Right kidney (tissue), 9 donors: ENCODE measurements around the gene NAA60.

Experiments
- DNase-seq: peaks from one replicate; pipeline ENCODE4 v3.0.0-alpha.2; 2016
- long read RNA-seq, 8 donors: transcript quantifications; one replicate each; lab custom pipeline, GENCODE V29; 2026

The NAA60 gene
- long read RNA-seq, donor 1, transcript NAA60-238 (5 exons, 3,899 nt): major isoform, 16 of 24 reads
- long read RNA-seq, donor 1, partial matches to known transcripts: 0 of 24 reads
- long read RNA-seq, donor 1, other reads (novel, unspliced or antisense): 0 of 24 reads
- long read RNA-seq, donor 2, transcript NAA60-238 (5 exons, 3,899 nt): major isoform, 19 of 43 reads
- long read RNA-seq, donor 2, partial matches to known transcripts: 15 of 43 reads
- long read RNA-seq, donor 2, other reads (novel, unspliced or antisense): 0 of 43 reads
- long read RNA-seq, donor 3, transcript NAA60-238 (5 exons, 3,899 nt): major isoform, 21 of 28 reads
- long read RNA-seq, donor 3, partial matches to known transcripts: 0 of 28 reads
- long read RNA-seq, donor 3, other reads (novel, unspliced or antisense): 0 of 28 reads
- long read RNA-seq, donor 4, transcript NAA60-229 (7 exons, 2,531 nt): minor isoform, 5 of 37 reads
- long read RNA-seq, donor 4, transcript NAA60-238 (5 exons, 3,899 nt): major isoform, 17 of 37 reads
- long read RNA-seq, donor 4, transcript NAA60-211 (3 exons, 555 nt): minor isoform, 5 of 37 reads
- long read RNA-seq, donor 4, partial matches to known transcripts: 5 of 37 reads
- long read RNA-seq, donor 4, other reads (novel, unspliced or antisense): 0 of 37 reads
- long read RNA-seq, donor 5, transcript NAA60-238 (5 exons, 3,899 nt): major isoform, 9 of 22 reads
- long read RNA-seq, donor 5, partial matches to known transcripts: 0 of 22 reads
- long read RNA-seq, donor 5, other reads (novel, unspliced or antisense): 0 of 22 reads
- long read RNA-seq, donor 6, transcript NAA60-238 (5 exons, 3,899 nt): major isoform, 30 of 52 reads
- long read RNA-seq, donor 6, transcript NAA60-234 (2 exons, 578 nt): minor isoform, 5 of 52 reads
- long read RNA-seq, donor 6, transcript NAA60-211 (3 exons, 555 nt): minor isoform, 5 of 52 reads
- long read RNA-seq, donor 6, transcript NAA60-229 (7 exons, 2,531 nt): minor isoform, 5 of 52 reads
- long read RNA-seq, donor 6, partial matches to known transcripts: 0 of 52 reads
- long read RNA-seq, donor 6, other reads (novel, unspliced or antisense): 0 of 52 reads
- long read RNA-seq, donor 7: 0 reads
- long read RNA-seq, donor 8, transcript NAA60-238 (5 exons, 3,899 nt): major isoform, 21 of 65 reads
- long read RNA-seq, donor 8, transcript NAA60-229 (7 exons, 2,531 nt): minor isoform, 6 of 65 reads
- long read RNA-seq, donor 8, partial matches to known transcripts: 24 of 65 reads
- long read RNA-seq, donor 8, other reads (novel, unspliced or antisense): 0 of 65 reads

GRCh38 chr16:3443108-3444031 is at the start of gene NAA60, which contains the start of gene ZNF597:
Gene NAA60, plus strand, starts transcription at chr16:3443680. Its CDS starts 32,548 bp downstream, at chr16:3476228.
Gene ZNF597, minus strand, starts transcription at chr16:3443504. Its CDS starts 351 bp downstream, at chr16:3443153.
- DNase-seq: peak; percentile 57

- DNase-seq: no peak
Observed at GRCh38 chr16:3400446-3400778, 43.1 kb upstream of the NAA60 start.

GRCh38 chr16:3400779-3401688 is 42.4 kb upstream of the NAA60 start, which contains the start of the genes ZNF174 and ZSCAN32:
Gene ZNF174, plus strand, starts transcription at chr16:3401215. Its CDS starts 790 bp downstream, at chr16:3402005.
Gene ZSCAN32, minus strand, starts transcription at chr16:3401004. Its CDS starts 3,447 bp downstream, at chr16:3397557.
- peak; percentile 99 for DNase-seq

GRCh38 chr16:3401719-3402397 is 41.6 kb upstream of the NAA60 start:
- DNase-seq: no peak

- DNase-seq: no peak
Observed at GRCh38 chr16:3408561-3409197, 34.8 kb upstream of the NAA60 start.

DNA sequence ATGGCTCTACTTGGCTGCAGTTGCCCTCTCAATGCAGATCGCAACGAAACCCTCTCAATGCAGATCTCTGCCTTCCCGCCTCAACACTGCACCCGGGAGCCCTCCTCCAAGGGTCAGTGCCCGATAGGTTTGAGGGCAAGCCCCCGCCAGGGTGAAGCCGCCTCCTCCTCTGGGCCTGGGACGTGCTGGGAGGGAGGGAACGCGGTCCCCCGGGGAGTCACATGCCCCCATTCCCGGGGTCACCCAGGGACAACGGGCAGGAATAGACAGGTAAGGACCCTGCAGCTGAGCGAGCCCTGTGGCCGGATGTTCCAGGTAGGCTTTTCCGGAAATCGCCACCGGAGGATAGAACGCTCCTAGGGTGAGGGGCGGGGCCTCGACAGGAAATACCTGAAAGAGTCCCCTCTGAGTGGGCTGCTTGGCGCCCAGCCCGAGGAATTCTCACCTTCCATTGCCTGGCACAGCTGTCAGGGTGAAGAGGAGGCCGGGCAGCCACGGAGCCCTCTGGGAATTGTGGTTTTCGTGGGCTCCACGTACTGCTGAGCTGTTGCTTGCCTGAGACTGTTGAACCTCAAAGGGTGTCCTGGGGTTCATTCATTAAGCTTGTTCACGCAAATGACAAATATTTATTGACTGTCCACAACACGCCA is 29.6 kb upstream of the NAA60 start:
- DNase-seq: no peak

DNA sequence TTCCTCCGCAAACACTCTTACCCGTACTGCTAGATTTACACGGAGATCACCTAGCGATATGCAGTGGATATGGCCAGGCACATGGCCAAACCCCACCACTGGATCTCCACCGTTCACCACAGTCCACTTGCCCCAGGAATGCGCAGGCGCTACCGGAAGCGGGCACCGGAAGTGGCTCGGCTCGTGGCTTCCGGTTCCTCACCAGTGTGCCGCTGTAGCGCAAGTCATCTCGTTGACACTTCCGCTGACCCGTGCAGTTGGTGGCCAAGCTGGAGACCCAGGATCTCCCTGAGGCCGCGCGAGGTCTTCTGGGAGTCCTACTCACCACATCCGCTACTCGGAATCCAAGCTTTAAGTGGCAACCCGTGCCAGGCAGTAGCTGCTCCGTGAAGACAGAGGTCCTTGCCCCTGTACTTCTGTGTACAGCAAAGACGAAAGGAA is 11.7 kb upstream of the NAA60 start:
- no peak for DNase-seq

- DNase-seq: no peak
Observed at GRCh38 chr16:3434373-3434772, 9.1 kb upstream of the NAA60 start.

- no peak for DNase-seq
Observed at GRCh38 chr16:3439637-3440036, 3.8 kb upstream of the NAA60 start.

- no peak for DNase-seq
Observed at GRCh38 chr16:3444032-3444388, 530 bp downstream of the NAA60 start.

DNA sequence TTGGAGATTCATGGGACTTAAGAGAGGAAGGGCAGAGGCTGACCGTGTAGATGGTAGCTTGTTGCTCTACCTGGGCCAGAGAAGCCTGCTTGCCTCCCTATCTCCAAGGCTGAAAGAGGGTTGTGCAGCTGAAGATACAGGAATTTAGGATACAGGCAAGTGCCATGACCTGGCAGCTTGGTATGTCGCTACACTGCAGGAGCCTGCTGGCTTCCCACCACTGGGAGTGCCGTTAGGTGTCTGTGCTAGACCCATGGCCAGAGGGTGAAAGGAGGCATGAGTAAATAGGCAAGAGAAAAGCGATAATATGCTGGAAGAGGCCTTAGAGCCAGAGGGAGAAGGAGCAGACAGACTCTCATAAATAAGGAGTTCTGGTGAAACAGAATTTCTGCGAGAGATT is 10.6 kb downstream of the NAA60 start:
- no peak for DNase-seq

DNA sequence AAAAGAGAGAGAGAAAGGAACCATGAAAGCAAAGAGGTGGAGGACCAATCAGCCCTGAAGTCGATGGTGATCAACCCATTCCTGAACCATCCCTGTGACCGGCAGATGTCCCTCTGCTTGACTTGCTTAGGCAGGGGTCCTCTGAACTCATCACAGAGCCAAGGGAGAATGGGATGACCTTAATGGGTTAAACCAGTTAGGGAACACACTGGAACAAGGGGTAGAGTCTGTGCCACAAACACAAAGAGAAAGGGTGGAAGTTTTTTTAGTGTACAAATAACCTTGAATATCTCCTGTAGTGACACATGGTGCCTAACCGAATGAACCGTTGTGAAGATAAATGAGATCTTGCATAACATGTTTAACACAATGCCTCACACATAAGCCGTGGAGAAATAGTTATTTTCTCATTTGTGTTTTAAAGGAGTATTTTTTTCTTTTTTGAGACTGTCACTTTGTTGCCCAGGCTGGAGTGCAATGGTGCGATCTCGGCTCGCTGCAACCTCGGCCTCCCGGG is 11.2 kb downstream of the NAA60 start:
- no peak for DNase-seq

GRCh38 chr16:3457434-3458252 is 14.2 kb downstream of the NAA60 start:
- DNase-seq: peak; percentile 99

GRCh38 chr16:3458278-3458851 is 14.9 kb downstream of the NAA60 start:
- peak; percentile 68 for DNase-seq

DNA sequence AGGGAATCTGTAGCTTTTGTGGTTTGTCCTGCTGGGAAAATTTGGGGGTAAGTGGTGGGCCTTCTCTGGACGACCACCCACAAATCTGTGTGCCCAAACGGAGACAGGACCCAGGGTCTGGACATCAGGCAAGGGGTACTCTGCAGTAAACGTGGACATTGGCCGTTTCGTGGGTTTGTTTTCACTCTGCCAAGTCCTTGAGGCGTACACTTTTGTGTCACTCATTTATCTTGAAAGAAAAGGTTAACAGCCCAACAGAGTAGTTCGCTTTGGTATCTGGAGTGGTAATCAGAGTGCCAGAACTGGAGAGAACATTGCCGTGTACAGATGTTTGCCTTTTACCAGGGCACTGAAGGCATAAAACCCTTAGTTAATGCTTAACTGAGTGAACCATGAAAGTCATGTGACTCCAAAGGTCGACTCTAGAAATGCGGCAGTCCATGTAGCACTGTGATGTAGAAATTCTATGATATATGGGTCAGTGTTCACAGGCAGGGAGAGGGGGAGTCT is 15.4 kb downstream of the NAA60 start:
- peak; percentile 61 for DNase-seq

DNA sequence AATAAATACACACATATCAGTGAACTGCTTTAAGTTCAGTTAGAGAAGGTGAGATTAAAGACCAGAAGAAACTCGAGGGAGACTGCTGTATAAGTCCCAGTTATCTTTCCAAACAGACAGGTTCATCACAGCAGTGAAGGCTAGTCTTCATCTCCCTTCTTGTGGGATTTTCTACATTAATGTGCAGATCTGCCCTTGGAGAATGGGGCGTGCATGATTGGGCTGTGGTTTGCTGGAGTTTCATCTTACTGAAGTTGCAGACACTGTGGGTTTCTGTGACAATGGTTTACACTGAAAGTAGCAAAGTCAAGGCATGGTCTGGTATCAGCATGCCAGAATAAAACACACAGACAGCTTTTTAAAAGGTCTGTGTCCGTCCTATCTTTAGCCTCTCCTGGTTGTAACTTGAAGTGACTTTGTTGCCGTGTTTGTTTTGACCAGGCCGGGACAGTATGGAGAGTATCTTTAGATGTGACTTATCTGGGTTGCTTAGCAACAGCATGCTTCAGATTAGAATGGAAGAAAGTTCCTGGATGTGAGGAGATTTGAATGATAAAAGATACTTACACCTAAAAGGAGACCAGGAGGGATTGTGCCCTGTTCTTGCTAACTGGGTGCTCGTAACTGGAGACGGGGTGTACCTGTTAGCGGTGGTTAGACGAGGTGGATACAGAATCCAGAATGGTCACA is 16.1 kb downstream of the NAA60 start:
- no peak for DNase-seq
